CD4-positive, alpha-beta T cell (primary cell): ENCODE measurements around the gene UBAP2L. TPM values are rescaled to one million over a fixed set of nuclear protein-coding genes. Genes with fewer than 3 reads are reported as not detected.
A peak's percentile ranks its signal among the peaks of the same experiment; 100 is the strongest.

Experiments
- ATAC-seq: fragments of 200-7000 bp; cut with Tn5 transposase; one replicate; pipeline ENCODE4 v1.10.0; 2022; ENCODE audit warnings: mild to moderate bottlenecking; ENCODE audit not compliant: poor library complexity
- CTCF ChIA-PET: fragments of 350-600 bp; sonication (Branson Sonifier 250); formaldehyde crosslinking; loops from one replicate; lab custom pipeline; 2021; ENCODE audit warnings: antibody characterized with exemption, inconsistent platforms; lab: Charles Lee
- POLR2A ChIA-PET: fragments of 350-600 bp; sonication (Branson Sonifier 250); formaldehyde crosslinking; loops from one replicate; lab custom pipeline; 2021; ENCODE audit warnings: antibody characterized with exemption, inconsistent platforms; lab: Charles Lee
- DNase-seq, 14 experiments: peaks; one replicate each; pipeline ENCODE4 v3.0.0-alpha.2; 2013 to 2020; ENCODE audit warnings: mixed read lengths in 2 of 14
- H3K27ac ChIP-seq, 2 donors: one replicate each; pipeline versions ENCODE4 v1.5.1 to v1.7.0; 2013; ENCODE audit warnings: low read length in 2 of 2, low read depth in 1 of 2, mild to moderate bottlenecking in 1 of 2
- H3K27me3 ChIP-seq, 2 experiments: 1 replicate in 1 of 2; 2 replicates in 1 of 2; pipeline versions ENCODE4 v1.6.1 to v1.7.0; 2013; ENCODE audit warnings: low read length in 2 of 2, control low read depth in 1 of 2, mild to moderate bottlenecking in 1 of 2, moderate library complexity in 1 of 2; ENCODE audit not compliant: insufficient read depth in 2 of 2, control insufficient read depth in 1 of 2
- H3K36me3 ChIP-seq: one replicate; pipeline ENCODE4 v1.6.1; 2013; ENCODE audit warnings: low read length, control low read depth; ENCODE audit not compliant: insufficient read depth
- H3K4me1 ChIP-seq: one replicate; pipeline ENCODE4 v1.6.1; 2013; ENCODE audit warnings: low read length, control low read depth; ENCODE audit not compliant: insufficient read depth
- H3K4me3 ChIP-seq: one replicate; pipeline ENCODE4 v1.5.1; 2013; ENCODE audit warnings: mild to moderate bottlenecking, low read length, moderate library complexity
- H3K9me3 ChIP-seq, 2 experiments: 1 replicate in 1 of 2; 2 replicates in 1 of 2; pipeline versions ENCODE4 v1.6.1 to v1.7.0; 2013; ENCODE audit warnings: low read length in 2 of 2, mild to moderate bottlenecking in 2 of 2, control low read depth in 1 of 2, moderate library complexity in 1 of 2; ENCODE audit not compliant: control insufficient read depth in 1 of 2, insufficient read depth in 1 of 2
- H3K27ac Mint-ChIP-seq: one replicate; pipeline ENCODE4 v1.8.0; 2020; ENCODE audit warnings: mixed read lengths
- H3K27me3 Mint-ChIP-seq: one replicate; pipeline ENCODE4 v1.8.0; 2021; ENCODE audit warnings: mixed read lengths
- H3K36me3 Mint-ChIP-seq: one replicate; pipeline ENCODE4 v1.8.0; 2021; ENCODE audit warnings: low read depth, mixed read lengths
- H3K4me1 Mint-ChIP-seq: one replicate; pipeline ENCODE4 v1.8.0; 2021; ENCODE audit warnings: low read depth, mixed read lengths
- H3K4me3 Mint-ChIP-seq: one replicate; pipeline ENCODE4 v1.8.0; 2020; ENCODE audit warnings: mild to moderate bottlenecking, mixed read lengths
- H3K9me3 Mint-ChIP-seq: one replicate; pipeline ENCODE4 v1.8.0; 2020; ENCODE audit warnings: mixed read lengths
- intact Hi-C, 2 experiments: fragments of 100-400 bp; cut with DNase I in 1 of 2; cut with micrococcal nuclease in 1 of 2; formaldehyde crosslinking; loops; one replicate each; pipeline versions ENCODE4 v1.15.1 to v1.9.0; 2023 to 2025; cut with DNase I, micrococcal nuclease
- total RNA-seq, 174 experiments: library from RNA in 2 of 174; stranded (reverse) in 2 of 174; gene quantifications; one replicate each; pipeline ENCODE4 v1.2.3 and lab custom pipeline; 2021 to 2026
- TF ChIP-seq, protein P1 (sequence below): fragments of 200-600 bp; IDR thresholded peaks from one replicate; pipeline ENCODE4 v1.8.0; 2022; ENCODE audit warnings: antibody characterized with exemption, mild to moderate bottlenecking

The UBAP2L gene
- total RNA-seq, 2 experiments from 2014 or later, result 224 to 234 TPM

DNA sequence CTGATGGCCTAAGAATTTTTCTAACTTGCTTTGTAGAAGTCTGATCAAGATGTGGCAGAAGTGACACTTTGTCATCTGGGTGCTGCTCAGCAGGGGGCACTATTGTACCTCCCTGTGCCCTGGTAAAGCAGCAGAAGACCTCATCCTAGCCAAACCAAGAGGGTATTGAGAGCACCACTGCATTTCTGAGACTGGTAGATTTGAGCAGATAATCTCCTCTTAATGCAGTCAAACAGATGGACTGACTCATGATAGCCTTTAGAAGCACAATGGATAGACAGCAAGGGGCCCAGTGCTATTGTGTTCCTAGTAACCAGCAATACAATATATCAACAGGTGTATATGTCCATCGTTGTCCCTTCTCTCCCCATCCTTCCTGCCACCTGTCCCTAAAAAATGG is 34.6 kb upstream of the UBAP2L start:
- POLR2A ChIA-PET, result no interaction called here
- Histone ChIP-seq H3K4me1 (peaks cover 18% of the 10 kb centered on the region), H3K27ac (no peak overlapping the region), H3K27me3 (no peaks in the 10 kb centered on the region), H3K4me3 (no peak overlapping the region), H3K9me3 (no peaks in the 10 kb centered on the region), H3K36me3 (no peaks in the 10 kb centered on the region)
- Mint-ChIP-seq H3K27me3 (peaks cover 5% of the 10 kb centered on the region), H3K4me3 (peak overlapping the region; percentile 42), H3K27ac (peak overlapping the region; percentile 45), H3K4me1 (peaks cover 26% of the 10 kb centered on the region), H3K36me3 (peaks cover 19% of the 10 kb centered on the region), H3K9me3 (no peaks in the 10 kb centered on the region)
- TF ChIP-seq, protein P1, sequence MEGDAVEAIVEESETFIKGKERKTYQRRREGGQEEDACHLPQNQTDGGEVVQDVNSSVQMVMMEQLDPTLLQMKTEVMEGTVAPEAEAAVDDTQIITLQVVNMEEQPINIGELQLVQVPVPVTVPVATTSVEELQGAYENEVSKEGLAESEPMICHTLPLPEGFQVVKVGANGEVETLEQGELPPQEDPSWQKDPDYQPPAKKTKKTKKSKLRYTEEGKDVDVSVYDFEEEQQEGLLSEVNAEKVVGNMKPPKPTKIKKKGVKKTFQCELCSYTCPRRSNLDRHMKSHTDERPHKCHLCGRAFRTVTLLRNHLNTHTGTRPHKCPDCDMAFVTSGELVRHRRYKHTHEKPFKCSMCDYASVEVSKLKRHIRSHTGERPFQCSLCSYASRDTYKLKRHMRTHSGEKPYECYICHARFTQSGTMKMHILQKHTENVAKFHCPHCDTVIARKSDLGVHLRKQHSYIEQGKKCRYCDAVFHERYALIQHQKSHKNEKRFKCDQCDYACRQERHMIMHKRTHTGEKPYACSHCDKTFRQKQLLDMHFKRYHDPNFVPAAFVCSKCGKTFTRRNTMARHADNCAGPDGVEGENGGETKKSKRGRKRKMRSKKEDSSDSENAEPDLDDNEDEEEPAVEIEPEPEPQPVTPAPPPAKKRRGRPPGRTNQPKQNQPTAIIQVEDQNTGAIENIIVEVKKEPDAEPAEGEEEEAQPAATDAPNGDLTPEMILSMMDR, result peak; percentile 50
- DNase-seq (peak; percentile 36 to 81 (median 58)), ATAC-seq (no peak)
- CTCF ChIA-PET, result interaction anchor here (0.5 kb wide), 1 partner anchor 85 kb away, joined by 3 read pairs; no protein-coding TSS in a partner anchor
- intact Hi-C loops, result loop anchor here (1.0 to 2.0 kb wide), 2 partner anchors 86 to 149 kb away; partner anchors contain the start of gene HAX1 (in 1 of the 2)

DNA sequence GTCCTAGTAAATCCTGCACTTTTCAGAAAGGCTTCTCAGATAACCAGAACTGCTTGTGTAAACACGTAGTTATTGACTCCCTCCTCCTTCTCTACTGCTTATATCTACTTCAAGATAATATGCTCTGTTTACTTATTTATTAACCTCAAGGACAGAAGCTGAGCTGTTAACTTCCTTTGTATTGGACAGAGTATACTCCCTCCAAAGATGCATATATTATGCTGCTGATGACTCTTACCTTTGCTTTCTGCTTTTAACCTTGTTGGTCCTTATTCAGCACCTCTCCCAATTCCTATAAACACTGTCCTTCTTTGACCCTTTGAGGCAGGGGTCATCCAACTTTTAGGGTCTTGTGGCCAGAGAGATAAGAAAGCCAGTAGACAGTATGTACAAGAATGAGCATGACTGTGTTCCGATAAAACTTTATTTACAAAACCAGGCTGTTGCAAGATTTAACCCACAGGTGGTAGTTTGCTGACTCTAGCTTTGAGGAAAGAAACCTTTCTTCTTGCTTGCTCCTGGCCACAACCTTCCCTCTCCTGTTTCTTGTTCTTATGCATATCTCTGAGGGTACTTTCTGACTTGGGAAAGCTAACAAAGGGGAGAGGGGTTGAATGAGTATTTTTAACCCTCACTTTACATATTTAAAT is 33.8 kb upstream of the UBAP2L start:
- Histone ChIP-seq H3K9me3 (no peaks in the 10 kb centered on the region), H3K27me3 (peaks cover 0 to 2% of the 10 kb centered on the region in 2 experiments), H3K27ac (no peak overlapping the region), H3K4me3 (no peak overlapping the region), H3K4me1 (peaks cover 10% of the 10 kb centered on the region), H3K36me3 (no peaks in the 10 kb centered on the region)
- no peak overlapping the region for H3K27ac Mint-ChIP-seq
- intact Hi-C loops, result loop anchor here (1.0 to 2.0 kb wide), 2 partner anchors 85 to 148 kb away; partner anchors contain the start of gene HAX1 (in 1 of the 2)
- TF ChIP-seq, protein P1, result no peak
- DNase-seq (no peak), ATAC-seq (no peak)
- peaks cover 14% of the 10 kb centered on the region for H3K36me3 Mint-ChIP-seq
- ChIA-PET CTCF (interaction anchor here (0.5 kb wide), 1 partner anchor 84 kb away, joined by 3 read pairs; no protein-coding TSS in a partner anchor), POLR2A (no interaction called here)
- H3K27me3 Mint-ChIP-seq, result peaks cover 9% of the 10 kb centered on the region
- no peaks in the 10 kb centered on the region for H3K9me3 Mint-ChIP-seq
- peaks cover 18% of the 10 kb centered on the region for H3K4me1 Mint-ChIP-seq
- H3K4me3 Mint-ChIP-seq, result no peak overlapping the region

DNA sequence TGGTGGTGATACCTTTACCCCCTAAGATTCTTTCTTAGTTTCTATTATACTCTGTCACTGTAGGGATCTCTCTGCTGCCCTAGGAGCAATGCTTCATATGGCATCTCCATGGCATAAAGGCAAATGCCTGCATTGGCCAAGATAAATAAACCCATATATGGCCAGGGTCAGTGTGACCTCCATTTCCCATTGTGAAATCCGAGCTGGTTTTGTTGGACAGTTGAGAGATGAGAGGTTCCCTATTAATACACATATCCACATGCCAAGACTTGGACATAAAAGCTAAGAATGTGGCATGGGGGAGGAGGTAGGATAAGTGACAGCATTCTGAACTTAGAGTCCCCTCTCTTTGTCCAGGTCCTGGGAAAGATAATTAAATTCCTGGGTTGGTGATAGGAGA is 30.2 kb upstream of the UBAP2L start:
- ChIA-PET CTCF (interaction anchor here (1.1 kb wide), 1 partner anchor 9 kb away, joined by 3 read pairs; no protein-coding TSS in a partner anchor), POLR2A (no interaction called here)
- ATAC-seq, result no peak
- Mint-ChIP-seq H3K4me1 (peaks cover 5% of the 10 kb centered on the region), H3K36me3 (no peaks in the 10 kb centered on the region), H3K9me3 (no peaks in the 10 kb centered on the region), H3K27me3 (peaks cover 25% of the 10 kb centered on the region), H3K4me3 (no peak overlapping the region), H3K27ac (no peak overlapping the region)
- TF ChIP-seq, protein P1, result no peak
- no peaks in the 10 kb centered on the region for H3K4me1 ChIP-seq
- H3K27ac ChIP-seq, result no peak overlapping the region
- no peaks in the 10 kb centered on the region for H3K36me3 ChIP-seq
- H3K4me3 ChIP-seq, result no peak overlapping the region
- peaks cover 0 to 17% of the 10 kb centered on the region in 2 experiments for H3K27me3 ChIP-seq
- H3K9me3 ChIP-seq, result no peaks in the 10 kb centered on the region
- intact Hi-C loops, result loop anchor here in 1 of 2 experiments (10.0 kb wide), 1 partner anchor 364 kb away; the partner anchor contains the start of gene UBE2Q1
- DNase-seq, result no peak
